Loucy (cell line): ENCODE data around the gene TMEM244.

Source experiments
- H2AFZ ChIP-seq: fragments of 200-600 bp; sonication (generic); 2 replicates; pipeline ENCODE4 v1.6.0; 2016; ENCODE audit warnings: antibody characterized with exemption, mild to moderate bottlenecking, low read length, moderate library complexity
- H3F3A ChIP-seq: fragments of 200-600 bp; 2 replicates; pipeline ENCODE4 v1.6.0; 2016; ENCODE audit warnings: antibody characterized with exemption, low read depth, mild to moderate bottlenecking
- H3K27me3 ChIP-seq: fragments of 200-600 bp; sonication (generic); 2 replicates; pipeline ENCODE4 v1.6.1; 2014; ENCODE audit warnings: low read length, mild to moderate bottlenecking; ENCODE audit not compliant: insufficient read depth, poor library complexity, severe bottlenecking
- H3K36me3 ChIP-seq: fragments of 200-600 bp; sonication (generic); 2 replicates; pipeline ENCODE4 v1.6.1; 2016; ENCODE audit warnings: low read length; ENCODE audit not compliant: insufficient read depth
- H3K4me1 ChIP-seq: fragments of 200-600 bp; sonication (generic); 2 replicates; pipeline ENCODE4 v1.5.1; 2014; ENCODE audit warnings: low read length, mild to moderate bottlenecking; ENCODE audit not compliant: insufficient read depth, poor library complexity, severe bottlenecking
- H3K4me2 ChIP-seq: fragments of 200-600 bp; sonication (generic); 2 replicates; pipeline ENCODE4 v1.6.0; 2014; ENCODE audit warnings: antibody characterized with exemption, low read length, low read depth, mild to moderate bottlenecking; ENCODE audit not compliant: poor library complexity, severe bottlenecking
- H3K4me3 ChIP-seq: fragments of 200-600 bp; sonication (generic); 2 replicates; pipeline ENCODE4 v1.5.1; 2014; ENCODE audit warnings: low read length, mild to moderate bottlenecking, mixed read lengths; ENCODE audit not compliant: poor library complexity, severe bottlenecking
- H3K79me2 ChIP-seq: fragments of 200-600 bp; sonication (generic); 2 replicates; pipeline ENCODE4 v1.6.1; 2014; ENCODE audit warnings: low read length; ENCODE audit not compliant: insufficient read depth
- H3K9ac ChIP-seq: fragments of 200-600 bp; sonication (generic); 2 replicates; pipeline ENCODE4 v1.6.0; 2014; ENCODE audit warnings: mild to moderate bottlenecking, low read depth, low read length, moderate library complexity; ENCODE audit not compliant: poor library complexity, severe bottlenecking
- H3K9me2 ChIP-seq: fragments of 200-600 bp; sonication (generic); replicated peaks from 2 replicates; pipeline ENCODE4 v1.6.1; 2016; ENCODE audit warnings: low read depth, low read length, mixed read lengths
- H3K9me3 ChIP-seq: fragments of 200-600 bp; sonication (generic); 2 replicates; pipeline ENCODE4 v1.6.1; 2014; ENCODE audit warnings: mild to moderate bottlenecking, antibody characterized with exemption, low read length, low read depth; ENCODE audit not compliant: insufficient read depth
- H4K20me1 ChIP-seq: fragments of 200-600 bp; sonication (generic); 2 replicates; pipeline ENCODE4 v1.6.0; 2014; ENCODE audit warnings: antibody characterized with exemption, low read length, mild to moderate bottlenecking; ENCODE audit not compliant: insufficient read depth, poor library complexity, severe bottlenecking
- CTCF ChIP-seq: fragments of 200-600 bp; sonication (generic); conservative IDR thresholded peaks from 2 replicates; pipeline ENCODE4 v1.5.1; 2014; ENCODE audit warnings: mild to moderate bottlenecking, antibody characterized with exemption, low read length
- EZH2phosphoT487 ChIP-seq: fragments of 200-600 bp; IDR thresholded peaks from 2 replicates; pipeline ENCODE4 v1.6.1; 2018; ENCODE audit warnings: antibody characterized with exemption, mild to moderate bottlenecking, moderate library complexity, borderline replicate concordance

Gene TMEM244

GRCh38 chr6:129863664-129864063 is 2.5 kb upstream of the TMEM244 start:
- Histone ChIP-seq H3K36me3 (no peaks in the 10 kb centered on the region), H3K9me3 (no peaks in the 10 kb centered on the region; the same call in 1 of the 2 replicates), H3K27me3 (no peaks in the 10 kb centered on the region), H3K79me2 (no peaks in the 10 kb centered on the region), H3K9ac (no peak overlapping the region), H3K4me3 (no peak overlapping the region), H3K9me2 (no peaks in the 10 kb centered on the region), H4K20me1 (no peaks in the 10 kb centered on the region), H3F3A (no peaks in the 10 kb centered on the region), H3K4me1 (no peaks in the 10 kb centered on the region), H3K4me2 (no peak overlapping the region), H2AFZ (no peak overlapping the region)
- TF ChIP-seq EZH2phosphoT487 (no peak), CTCF (no peak)

- Histone ChIP-seq H3K9me3 (no peaks in the 10 kb centered on the region), H3K9ac (no peak overlapping the region), H4K20me1 (no peaks in the 10 kb centered on the region), H3K4me1 (no peaks in the 10 kb centered on the region), H3K79me2 (no peaks in the 10 kb centered on the region), H2AFZ (no peak overlapping the region), H3K4me3 (no peak overlapping the region), H3K9me2 (no peaks in the 10 kb centered on the region), H3K4me2 (no peak overlapping the region), H3F3A (no peaks in the 10 kb centered on the region), H3K27me3 (no peaks in the 10 kb centered on the region), H3K36me3 (no peaks in the 10 kb centered on the region)
- TF ChIP-seq EZH2phosphoT487 (no peak), CTCF (no peak)
These were observed 1.6 kb downstream of the TMEM244 start for GRCh38 chr6:129859524-129859923.

GRCh38 chr6:129857838-129858237 is 3.3 kb downstream of the TMEM244 start:
- Histone ChIP-seq H3K4me1 (peaks cover 15% of the 10 kb centered on the region), H3K79me2 (no peaks in the 10 kb centered on the region), H3F3A (no peaks in the 10 kb centered on the region), H3K4me2 (no peak overlapping the region), H2AFZ (no peak overlapping the region), H3K9me3 (no peaks in the 10 kb centered on the region), H3K36me3 (no peaks in the 10 kb centered on the region), H4K20me1 (no peaks in the 10 kb centered on the region), H3K9me2 (no peaks in the 10 kb centered on the region), H3K27me3 (no peaks in the 10 kb centered on the region), H3K9ac (no peak overlapping the region), H3K4me3 (no peak overlapping the region)
- TF ChIP-seq EZH2phosphoT487 (no peak), CTCF (no peak)
